Tongue (tissue), 2 donors: ENCODE data around the gene ZNF683. TPM values are rescaled to one million over a fixed set of nuclear protein-coding genes. Genes with fewer than 3 reads are reported as not detected.
A peak's percentile ranks its signal among the peaks of the same experiment; 100 is the strongest.
"Not testable (repeated sequence)": the region's sequence is repeated elsewhere in the genome, so short reads cannot be mapped to it uniquely, and the experiment has no call there.

Experiments used
- DNase-seq: peaks from one replicate; pipeline ENCODE4 v3.0.0-alpha.2; 2015
- total RNA-seq: library from RNA; depleted of rRNA; stranded (reverse); fragments of >200 nt; gene quantifications from one replicate; pipeline ENCODE4 v1.2.3, GENCODE V29; 2014

ZNF683 gene
- total RNA-seq, 1 donor from 2014 or later: not detected

GRCh38 chr1:26336477-26337205 lies 35.9 kb downstream of the ZNF683 start:
- DNase-seq: peak; percentile 63

GRCh38 chr1:26335774-26336476 lies 36.6 kb downstream of the ZNF683 start:
- DNase-seq: no peak

- DNase-seq: not testable (repeated sequence)
Observed at GRCh38 chr1:26333312-26333711, 39.2 kb downstream of the ZNF683 start.

GRCh38 chr1:26330276-26330675 lies 42.3 kb downstream of the ZNF683 start:
- no peak for DNase-seq

- not testable (repeated sequence) for DNase-seq
Observed at GRCh38 chr1:26329380-26329779, 43.2 kb downstream of the ZNF683 start.

- DNase-seq: no peak
Observed at GRCh38 chr1:26328597-26328996, 44.0 kb downstream of the ZNF683 start.

GRCh38 chr1:26327956-26328362 lies 44.6 kb downstream of the ZNF683 start:
- peak; percentile 22 for DNase-seq

- no peak for DNase-seq
Observed at GRCh38 chr1:26324550-26324949, 48.0 kb downstream of the ZNF683 start.

GRCh38 chr1:26323382-26323781 lies 49.2 kb downstream of the ZNF683 start:
- no peak for DNase-seq

GRCh38 chr1:26322042-26322331 lies 50.6 kb downstream of the ZNF683 start:
- no peak for DNase-seq

GRCh38 chr1:26321315-26322041 lies 51.1 kb downstream of the ZNF683 start:
- peak; percentile 95 for DNase-seq

GRCh38 chr1:26320896-26321295 lies 51.7 kb downstream of the ZNF683 start:
- no peak for DNase-seq

- DNase-seq: no peak
Observed at GRCh38 chr1:26318338-26319064, 54.0 kb downstream of the ZNF683 start.

- DNase-seq: no peak
Observed at GRCh38 chr1:26317612-26318337, 54.8 kb downstream of the ZNF683 start, which contains the start of gene CD52. Gene CD52, plus strand, starts transcription at chr1:26317958. Its CDS starts 60 bp downstream, at chr1:26318018.

GRCh38 chr1:26317146-26317545 lies 55.4 kb downstream of the ZNF683 start:
- DNase-seq: no peak

GRCh38 chr1:26315874-26316850 lies 56.4 kb downstream of the ZNF683 start:
- no peak for DNase-seq

GRCh38 chr1:26314501-26314900 lies 58.0 kb downstream of the ZNF683 start:
- no peak for DNase-seq
